Stimulated activated CD4-positive, alpha-beta T cell treated with anti-CD3 and anti-CD28 coated beads, Interleukin-15, amount 100 ng/mL, for 48 hours (primary cell): ENCODE measurements around the gene ARID3A.

Experiments used
- DNase-seq, 2 donors: peaks; one replicate each; pipeline ENCODE4 v3.0.0-alpha.2; 2020; ENCODE audit warnings: low read depth in 2 of 2

ARID3A gene

DNA sequence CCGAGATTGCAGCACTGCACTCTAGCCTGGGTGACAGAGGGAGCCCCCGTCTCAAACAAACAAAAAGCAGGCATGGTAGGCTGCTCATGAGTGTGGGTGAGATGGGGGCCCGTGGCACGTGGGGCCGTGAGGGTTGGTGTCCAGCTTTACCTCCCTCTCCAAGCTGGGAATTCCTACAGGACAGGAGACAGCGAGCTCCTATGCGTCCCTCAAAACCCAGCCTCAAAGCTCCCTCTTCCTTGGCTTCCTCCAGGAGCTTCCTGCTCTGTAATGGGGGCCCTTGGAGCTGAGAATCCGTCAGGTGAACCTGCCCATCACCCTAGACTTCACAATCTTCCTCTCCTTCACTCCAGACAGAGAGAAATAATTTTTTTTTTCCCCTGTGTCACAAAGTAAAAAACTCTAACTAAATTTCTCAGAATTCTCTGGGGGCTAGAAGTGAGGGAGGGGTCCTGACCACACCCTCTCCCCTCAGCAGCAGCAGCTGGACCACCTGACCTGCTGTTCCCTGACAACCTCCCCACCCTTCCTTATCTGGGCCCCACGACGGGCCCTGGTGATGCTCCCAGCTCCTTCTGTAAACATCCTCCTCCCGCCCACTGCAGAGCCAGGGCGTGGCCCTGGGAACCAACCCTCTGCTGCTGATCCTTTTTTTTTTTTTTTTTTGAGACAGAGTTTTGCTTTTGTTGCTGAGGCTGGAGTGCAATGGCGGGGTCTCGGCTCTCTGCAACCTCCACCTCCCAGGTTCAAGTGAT, 36.2 kb downstream of the ARID3A start:
- no peak for DNase-seq

DNA sequence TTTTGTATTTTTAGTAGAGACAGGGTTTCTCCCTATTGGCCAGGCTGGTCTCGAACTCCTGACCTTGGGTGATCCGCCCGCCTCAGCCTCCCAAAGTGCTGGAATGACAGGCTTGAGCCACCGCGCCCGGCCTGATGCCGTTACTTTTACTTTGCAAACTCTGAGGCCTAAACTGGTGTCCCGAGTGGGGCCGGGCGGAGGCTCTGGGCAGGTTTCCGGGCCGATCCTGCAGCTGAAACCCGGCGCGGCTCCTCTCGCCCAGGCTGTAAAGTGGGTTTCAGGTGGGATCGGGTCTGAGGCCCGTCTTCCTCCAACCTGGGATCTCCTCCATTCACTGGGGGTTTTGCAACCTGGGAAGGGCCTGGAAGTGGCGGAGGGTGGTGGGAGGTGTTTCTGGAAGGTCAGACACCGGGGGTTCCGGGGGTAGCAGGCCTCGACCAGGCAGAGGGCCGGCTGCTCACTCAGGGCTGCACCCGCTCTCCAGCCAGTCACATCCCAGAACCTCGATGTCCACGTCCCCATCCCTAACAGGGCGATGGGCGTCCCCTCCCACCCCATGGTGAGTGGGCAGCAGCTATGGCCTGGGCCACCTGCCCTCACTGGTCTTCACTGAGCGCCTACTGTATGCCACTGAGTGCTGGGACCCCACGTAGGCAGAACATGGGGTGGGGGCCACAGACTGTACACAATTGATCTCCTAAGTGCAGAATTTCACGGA, 37.0 kb downstream of the ARID3A start:
- DNase-seq = no peak

DNA sequence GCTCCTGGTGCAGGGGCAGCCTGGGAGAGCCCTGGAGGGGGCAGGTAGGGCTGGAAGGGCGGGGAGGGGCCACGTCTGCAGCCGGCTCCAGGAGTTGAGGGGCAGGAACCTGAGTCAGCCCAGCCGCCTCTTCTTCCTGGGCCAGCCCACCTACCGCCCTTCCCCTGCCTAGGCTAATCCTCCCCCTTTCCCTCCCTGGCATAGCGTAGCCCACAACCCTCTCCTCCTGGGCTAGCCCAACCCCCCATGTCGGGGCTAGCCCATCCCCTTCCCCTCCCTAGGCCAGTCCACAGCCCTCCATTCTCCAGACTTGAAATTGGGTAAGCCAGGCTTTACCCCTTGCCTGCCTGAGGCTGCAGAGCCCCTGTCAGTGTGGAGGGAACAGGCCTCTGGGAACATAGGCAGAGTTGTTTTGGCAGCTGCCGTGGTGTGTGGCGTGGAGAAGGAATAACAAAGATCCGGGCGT, 37.7 kb downstream of the ARID3A start:
- no peak for DNase-seq

DNA sequence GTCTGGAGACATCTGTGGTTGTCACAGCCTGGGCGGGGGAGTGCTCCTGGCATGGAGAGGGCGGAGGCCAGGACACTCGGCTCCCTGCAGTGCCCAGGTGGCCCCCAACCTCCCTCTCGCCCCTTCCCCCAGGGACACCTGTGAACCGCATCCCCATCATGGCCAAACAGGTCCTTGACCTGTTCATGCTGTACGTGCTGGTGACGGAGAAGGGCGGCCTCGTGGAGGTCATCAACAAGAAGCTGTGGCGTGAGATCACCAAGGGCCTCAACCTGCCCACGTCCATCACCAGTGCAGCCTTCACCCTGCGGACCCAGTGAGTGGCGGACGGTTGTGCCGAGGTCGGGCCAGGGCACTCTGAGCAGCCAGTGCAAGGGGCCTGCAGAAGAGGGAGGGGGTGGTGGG, 38.3 kb downstream of the ARID3A start:
- no peak for DNase-seq

DNA sequence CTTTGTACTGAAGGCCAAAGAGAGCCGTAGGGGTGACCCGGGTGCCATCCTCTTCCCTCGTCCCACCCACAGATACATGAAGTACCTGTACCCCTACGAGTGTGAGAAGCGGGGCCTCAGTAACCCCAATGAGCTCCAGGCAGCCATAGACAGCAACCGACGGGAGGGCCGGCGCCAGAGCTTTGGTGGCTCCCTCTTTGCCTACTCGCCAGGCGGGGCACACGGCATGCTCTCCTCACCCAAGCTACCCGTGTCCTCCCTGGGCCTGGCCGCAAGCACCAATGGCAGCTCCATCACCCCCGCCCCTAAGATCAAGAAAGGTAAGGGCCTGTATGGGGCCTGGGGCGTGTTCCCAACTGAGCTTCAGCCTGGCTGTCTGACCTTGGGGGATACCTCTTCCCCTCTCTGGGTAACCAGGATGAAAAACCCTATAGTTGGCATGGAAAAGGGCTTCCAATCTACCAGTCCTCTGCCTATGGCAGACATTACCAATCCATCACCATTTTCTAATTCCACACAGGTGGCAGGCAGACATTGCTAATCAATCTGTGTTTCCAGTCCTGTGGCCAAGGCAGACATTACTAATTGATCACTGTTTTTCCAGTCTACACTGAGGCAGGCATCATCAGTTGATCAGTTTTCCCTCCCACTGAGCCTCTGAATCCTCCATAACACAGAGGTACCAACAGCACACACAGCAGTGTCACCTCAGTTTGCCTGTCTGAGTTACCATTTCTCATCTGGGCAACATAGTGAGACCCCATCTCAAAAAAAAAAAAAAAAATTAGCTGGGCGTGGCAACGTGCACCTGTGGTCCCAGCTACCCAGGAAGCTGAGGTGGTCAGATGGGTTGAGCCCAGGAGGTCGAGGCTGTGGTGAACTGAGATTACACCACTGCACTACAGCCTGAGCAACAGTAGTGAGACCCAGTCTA, 39.2 kb downstream of the ARID3A start:
- DNase-seq = no peak

DNA sequence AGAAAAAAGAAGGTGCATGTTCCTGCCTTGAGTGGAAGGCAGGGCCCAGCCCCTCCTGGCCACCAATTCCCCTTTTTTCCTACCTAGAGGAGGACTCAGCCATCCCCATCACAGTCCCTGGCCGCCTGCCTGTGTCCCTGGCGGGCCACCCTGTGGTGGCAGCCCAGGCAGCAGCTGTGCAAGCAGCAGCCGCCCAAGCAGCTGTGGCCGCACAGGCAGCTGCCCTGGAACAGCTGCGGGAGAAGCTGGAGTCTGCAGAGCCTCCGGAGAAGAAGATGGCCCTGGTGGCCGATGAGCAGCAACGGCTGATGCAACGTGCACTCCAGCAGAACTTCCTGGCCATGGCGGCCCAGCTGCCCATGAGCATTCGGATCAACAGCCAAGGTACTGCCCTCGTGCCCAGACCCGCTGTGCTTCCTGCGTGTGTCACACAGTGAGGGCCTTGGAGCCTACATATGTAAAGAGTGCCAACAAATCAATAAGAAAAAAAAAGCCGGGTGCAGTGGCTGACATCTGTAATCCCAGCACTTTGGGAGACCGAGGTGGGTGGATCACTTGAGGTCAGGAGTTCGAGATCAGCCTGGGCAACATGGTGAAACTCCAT, 40.8 kb downstream of the ARID3A start:
- DNase-seq = no peak

DNA sequence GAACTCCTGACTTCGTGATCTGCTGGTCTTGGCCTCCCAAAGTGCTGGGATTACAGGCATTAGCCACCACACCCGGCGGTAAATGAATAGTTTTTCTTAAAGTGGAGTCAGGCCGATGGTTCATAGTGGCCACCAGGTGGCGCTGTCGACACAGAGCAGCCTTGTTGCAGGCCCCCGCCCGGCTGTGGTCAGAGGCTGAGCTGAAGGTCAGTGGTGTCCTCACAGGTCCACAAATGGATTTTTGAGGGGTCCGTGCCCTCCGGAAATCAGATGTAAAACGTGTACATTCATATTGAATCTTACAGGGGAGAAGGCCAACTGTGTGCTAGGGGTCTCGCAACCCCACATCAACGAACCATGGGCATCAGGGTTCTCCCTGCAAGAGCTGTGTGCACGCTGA, 44.9 kb downstream of the ARID3A start:
- DNase-seq = no peak

DNA sequence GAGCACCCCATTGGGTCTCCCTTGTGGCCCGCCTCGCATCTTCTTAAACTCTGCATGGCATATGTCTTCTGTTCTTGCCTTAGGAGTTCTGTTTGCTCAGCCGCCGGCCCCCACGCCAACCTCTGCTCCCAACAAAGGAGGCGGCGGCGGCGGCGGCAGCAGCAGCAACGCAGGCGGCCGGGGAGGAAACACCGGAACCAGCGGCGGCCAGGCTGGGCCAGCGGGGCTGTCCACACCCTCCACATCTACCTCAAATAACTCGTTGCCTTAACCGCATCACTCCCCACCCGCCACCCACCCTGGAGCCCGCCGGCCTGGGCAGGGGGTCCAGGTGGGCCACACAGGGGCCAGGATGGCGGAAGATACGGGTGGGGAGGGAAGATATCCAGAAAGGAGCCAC, 46.0 kb downstream of the ARID3A start:
- DNase-seq = no peak

DNA sequence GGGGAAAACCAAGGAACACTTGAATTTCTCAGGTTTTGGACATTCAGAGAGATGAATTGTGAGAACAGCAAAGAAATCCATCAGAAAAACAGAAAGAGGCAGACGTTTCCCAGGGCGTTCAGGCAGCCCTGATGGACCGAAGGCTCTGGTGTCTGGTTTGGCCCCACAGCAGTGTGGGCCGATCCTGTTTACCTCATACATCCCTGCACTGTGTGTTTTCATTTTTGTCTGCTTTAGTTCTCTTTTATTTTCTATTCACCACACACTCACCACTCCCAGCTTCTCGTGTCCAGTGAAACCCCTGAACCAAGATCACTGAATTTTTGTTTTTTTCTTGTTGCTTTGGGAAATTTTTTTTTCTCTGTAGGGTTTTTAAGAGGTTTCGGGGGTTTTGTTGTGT, 46.4 kb downstream of the ARID3A start:
- no peak for DNase-seq

DNA sequence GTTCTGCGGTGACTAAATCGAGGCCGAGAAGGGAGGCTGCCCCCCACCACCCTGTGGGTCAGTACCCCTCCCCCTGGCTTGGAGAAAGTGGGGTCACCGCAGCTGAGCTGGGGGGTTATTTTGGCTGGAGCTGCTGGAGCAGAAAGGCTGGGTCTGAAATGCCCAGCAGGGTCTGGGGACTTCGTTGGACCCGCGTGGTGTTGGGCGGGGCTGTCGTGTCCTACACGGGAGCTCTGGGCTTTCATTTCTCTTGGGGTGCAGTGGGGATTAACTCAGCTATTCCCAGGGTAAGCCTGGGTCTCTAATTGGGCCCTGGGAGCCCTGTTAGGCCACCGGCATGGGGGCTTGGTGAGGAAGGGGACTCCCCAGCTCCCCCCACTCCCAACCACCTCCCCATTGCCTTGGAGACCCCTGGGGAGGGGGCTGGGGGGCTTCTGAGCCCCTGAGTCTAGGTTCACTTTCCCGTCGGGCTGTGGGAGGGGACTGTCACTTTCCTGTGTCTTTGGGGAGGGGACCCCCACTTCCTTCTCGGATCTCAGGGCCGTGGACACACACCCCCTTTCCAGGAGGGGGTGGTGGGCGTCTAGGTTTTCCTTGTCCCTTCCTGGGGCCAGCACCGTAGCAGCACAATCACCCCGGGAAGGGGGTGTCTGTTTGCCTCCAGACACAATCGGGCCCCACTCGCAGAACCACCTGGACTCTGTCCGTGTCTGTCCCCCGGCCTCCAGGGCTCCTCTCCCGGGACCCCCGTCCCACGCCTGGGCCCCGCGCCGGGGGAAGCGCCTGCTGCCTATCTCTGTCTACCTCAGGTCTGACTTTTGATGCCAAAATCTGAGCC, 48.1 kb downstream of the ARID3A start:
- DNase-seq = no peak

DNA sequence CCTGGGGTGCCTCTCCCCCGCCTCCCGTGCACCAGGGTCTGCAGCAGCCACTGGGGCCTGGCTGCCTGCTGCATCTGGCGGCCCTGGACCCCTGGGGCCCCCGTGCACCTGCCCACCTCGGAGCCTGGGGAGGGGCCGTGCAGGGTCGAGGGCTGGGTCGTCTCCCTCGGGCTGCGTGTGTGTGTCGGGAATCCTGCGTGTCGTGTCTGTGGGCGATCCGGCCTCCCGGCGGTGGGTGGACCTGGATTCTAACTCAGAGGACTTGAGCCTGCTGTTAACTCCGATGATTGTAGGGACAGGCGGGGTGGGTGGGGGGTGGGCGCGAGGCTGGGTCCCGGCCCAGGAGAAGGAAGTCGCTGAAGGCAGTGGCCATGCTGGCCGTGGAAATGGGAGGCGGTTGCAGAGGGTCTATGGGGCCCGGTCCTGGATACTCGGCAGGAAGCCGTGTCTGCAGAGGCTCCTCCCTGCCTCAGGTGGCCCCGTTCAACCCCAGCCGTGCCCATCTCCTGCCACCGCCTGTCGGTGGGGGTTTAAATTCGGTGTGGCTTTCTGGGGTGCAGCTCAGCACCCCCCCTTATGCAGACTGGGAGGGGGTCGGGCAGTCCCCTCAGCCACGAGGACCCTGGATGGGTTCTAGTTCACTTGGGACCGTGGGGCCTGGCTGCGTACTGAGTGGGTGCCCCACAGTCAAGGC, 48.9 kb downstream of the ARID3A start:
- DNase-seq = no peak

DNA sequence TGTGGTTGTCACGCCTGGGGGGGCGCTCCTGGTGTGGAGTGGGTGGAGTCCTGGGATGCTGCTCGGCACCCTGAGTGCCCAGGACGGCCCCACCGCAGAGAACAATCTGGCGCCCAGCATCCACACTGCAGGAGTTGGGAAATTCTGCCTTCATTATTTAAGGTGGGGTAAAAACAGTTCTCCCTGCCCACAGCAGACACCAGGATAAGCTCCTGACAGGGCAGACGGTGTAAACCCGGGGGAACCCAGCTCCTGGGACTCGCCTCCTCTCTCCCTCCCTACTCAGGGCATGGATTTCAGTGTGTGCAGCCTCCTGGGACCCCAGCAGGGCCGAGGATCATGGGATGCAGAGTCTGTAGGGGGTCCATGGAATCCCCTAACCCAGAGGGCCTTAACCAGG, 50.6 kb downstream of the ARID3A start:
- DNase-seq = no peak

DNA sequence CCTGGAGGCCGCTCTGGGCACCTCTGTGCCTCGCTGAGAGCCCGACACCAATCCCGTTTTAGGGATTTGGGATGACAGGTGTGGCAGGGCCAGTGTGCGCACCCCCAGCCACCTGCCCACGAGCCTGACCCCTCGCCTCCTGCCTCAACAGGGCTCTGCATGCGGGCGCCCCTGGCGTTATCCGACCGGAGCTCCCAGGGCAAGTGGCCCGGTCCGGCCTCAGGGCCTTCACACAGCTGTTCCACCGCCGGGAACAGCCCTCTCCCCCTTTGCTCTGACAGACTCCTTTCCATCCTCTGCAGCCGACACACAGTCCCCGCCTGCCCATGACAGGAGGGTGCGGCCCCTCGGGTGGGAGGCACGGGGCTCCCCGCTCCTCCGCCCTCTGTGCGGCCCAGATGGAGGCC, 51.2 kb downstream of the ARID3A start:
- no peak for DNase-seq

DNA sequence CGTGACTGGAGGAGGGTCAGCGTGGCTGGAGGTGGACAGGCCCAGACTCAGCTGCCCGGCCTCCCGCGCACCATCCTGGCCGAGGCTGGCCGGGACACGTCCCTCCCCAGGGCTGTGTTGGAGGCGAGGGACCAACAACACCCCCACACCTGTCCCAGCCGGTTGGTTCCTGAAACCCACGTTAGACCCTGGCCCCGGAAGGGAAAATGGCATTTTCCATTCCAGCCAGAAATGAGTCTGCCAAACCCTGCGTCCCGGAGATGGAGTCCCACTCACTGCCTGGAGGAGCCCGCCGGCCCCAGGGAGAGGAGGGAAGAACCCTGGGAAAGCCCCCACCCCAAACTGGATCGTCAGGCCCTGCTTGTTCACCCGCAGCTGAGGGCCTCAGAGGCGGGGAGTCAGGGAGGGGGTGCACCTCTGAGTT, 53.5 kb downstream of the ARID3A start:
- no peak for DNase-seq

DNA sequence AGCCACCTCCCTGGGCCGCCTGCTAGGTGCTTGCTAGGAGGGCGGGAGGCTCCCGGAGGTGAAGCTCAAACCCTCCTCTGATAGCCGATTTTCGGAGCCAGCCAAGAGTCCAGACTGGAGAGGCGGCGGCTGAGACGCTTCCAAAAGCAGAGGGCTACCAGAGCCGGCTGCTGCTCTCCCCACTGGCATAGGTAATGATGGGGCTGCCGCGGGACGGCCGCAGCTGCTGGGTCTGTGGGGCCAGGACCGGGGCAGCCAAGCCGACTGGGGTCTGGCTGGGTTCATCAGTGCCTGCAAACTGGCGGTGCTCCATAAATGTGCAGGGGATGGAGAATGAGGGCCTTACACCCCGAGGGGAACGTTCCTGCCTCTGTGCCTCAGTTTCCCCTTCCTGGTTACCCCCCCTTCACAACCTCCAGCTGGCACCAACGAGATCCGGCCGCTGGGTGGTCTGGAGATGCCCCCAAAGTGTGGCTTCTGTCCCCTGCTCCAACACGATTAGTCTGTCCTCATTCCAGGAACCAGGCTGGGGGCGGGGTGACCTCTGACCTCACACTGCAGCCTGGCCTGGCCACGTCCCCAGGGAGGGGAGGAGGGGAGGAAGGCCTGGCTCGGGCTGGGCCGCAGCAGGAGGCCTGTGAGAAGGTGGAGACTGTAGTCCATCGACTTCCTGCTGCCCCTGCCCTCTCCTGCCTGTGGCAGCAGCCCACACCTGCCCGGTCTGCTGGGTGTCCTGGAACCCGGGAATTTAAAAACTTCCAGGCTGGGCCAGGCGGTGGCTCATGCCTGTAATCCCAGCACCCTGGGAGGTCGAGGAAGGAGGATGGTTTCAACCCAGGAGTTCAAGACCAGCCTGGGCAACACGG, 54.5 kb downstream of the ARID3A start:
- DNase-seq = no peak

DNA sequence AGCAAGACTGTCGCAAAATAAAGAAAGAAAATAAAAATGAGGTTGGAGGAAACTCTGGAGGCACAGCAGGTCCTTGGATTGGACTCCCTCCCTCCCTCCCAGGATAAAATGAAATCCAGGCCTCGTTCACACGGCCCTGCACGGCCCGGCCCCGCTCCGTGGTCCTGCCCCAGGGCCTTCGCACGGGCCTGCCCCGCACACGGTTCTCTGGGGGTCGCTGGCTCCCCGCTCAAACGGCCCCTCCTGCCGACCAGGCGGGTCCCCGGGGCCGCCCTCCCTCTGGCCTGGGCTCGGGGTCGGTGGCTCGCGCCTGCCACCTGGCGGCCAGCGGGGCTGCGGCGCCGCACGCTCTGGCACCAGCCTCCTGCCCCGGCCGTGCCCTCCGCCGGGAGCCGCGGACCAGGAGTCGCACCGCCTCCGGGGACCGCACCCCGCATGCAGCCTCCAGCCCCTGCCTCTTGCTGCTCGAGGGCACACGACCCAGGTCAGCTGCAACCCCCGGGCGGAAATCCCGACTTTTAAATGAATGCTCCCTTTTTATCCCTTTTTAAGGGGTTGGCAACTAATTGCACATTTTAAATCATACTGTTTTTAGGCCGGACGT, 56.8 kb downstream of the ARID3A start:
- DNase-seq = peak; percentile 49 to 69

DNA sequence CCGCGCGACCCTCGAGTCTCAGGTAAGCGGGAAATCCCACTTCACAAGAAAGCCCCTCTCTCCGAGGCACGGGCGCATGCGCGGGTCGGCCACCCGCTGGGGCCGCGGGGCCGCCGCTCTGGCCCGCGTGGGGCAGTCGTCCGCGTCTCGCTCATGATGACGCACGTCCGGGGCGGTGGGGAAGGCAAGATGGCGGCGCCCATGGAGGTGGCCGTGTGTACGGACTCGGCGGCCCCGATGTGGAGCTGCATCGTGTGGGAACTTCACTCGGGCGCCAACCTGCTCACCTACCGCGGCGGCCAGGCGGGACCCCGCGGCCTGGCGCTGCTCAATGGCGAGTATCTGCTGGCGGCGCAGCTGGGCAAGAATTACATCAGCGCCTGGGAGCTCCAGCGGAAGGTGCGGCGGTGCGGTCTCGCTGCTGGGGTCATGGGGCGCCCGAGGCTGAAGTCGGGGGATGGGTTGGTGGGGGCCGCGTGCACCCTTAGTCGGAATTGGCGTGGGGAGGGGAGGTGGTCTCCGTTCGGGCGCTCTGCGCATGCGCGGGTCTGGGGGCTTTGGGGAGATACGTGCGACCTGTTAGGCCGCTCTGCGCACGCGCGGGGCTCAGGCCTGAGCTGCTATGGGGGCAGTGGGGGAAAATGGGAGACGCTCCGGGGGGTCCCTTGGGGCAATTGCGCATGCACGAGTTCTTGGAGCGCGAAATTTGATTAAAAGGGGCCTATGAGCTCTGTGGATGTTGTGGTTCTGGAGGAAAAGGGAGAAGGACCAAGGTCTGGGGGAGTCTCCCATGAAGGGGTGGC, 58.5 kb downstream of the ARID3A start, which contains the start of gene WDR18:
Gene WDR18, plus strand, starts transcription at position 181 of the 803 bp plus-strand sequence. Its CDS starts 9 bp downstream, at position 190.
- peak; percentile 85 to 90 for DNase-seq

DNA sequence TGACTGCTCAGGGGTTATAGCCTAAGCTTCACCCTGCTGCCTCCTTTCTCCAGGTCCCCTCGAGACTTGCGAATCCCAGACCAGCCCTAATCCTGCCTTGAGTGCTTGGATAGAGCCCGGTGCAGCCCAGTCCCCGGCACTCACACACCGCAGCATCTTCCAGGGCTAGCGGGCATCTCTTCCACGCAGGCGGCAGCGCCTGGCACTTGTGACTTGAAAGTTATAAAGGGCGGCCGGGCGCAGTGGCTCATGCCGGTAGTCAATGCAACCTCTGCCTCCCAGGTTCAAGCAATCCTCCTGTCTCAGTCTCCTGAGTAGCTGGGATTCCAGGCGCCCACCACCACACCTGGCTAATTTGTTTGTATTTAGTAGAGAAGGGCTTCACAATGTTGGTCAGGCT, 60.2 kb downstream of the ARID3A start:
- no peak for DNase-seq
